ENCODE data around the gene TAS2R4.
"Not testable (repeated sequence)": the region's sequence is repeated elsewhere in the genome, so short reads cannot be mapped to it uniquely, and the experiment has no call there.

Gene TAS2R4

DNA sequence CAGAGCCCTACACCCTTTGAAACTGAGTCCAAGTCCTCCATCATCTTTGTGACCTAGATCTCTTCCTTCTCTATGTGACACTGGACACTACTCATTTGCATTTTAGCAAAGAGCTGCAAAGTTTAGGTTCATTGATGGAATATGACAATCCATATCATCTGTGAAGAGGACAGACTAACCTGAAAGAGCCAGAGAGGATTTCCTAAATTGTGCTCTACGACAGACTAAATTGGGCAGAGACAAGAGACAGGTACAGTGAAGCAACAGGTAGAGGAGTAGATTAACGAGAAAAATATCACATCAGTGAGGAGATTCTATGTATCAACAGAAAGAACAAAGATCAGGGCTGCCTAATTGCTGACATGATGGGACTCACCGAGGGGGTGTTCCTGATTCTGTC, 12.7 kb upstream of the TAS2R4 start, which contains the start of gene TAS2R3:
Gene TAS2R3 (plus strand): TSS at position 301 of the 400 bp plus-strand sequence. CDS start 62 bp downstream, at position 363.
- H3K27ac ChIP-seq (ENCODE audit: low read depth, low read length, poor library complexity, severe bottlenecking) = no peak within 1 kb of the TSS
- H3K9me3 ChIP-seq (ENCODE audit: low read length) = no peaks in the 10 kb centered on the region
- peaks cover 47% of the 10 kb centered on the region for H3K36me3 ChIP-seq (ENCODE audit: insufficient read depth, low read length)
- H3K9me2 ChIP-seq (ENCODE audit: low read depth, low read length) = no peaks in the 10 kb centered on the region
- no peaks in the 10 kb centered on the region for H3F3A ChIP-seq (ENCODE audit: insufficient read depth, low read length)
- no peak within 1 kb of the TSS for H3K9ac ChIP-seq (ENCODE audit: low read length)
- no peak within 1 kb of the TSS for H2AFZ ChIP-seq (ENCODE audit: low read length)
- no peak within 1 kb of the TSS for H3K4me3 ChIP-seq (ENCODE audit: low read depth, low read length, poor library complexity, severe bottlenecking)
- no peak for TF ChIP-seq EZH2 (IDR thresholded peaks at IDR 0.05; ENCODE audit: borderline replicate concordance, low read length)
- TF ChIP-seq, protein P1, sequence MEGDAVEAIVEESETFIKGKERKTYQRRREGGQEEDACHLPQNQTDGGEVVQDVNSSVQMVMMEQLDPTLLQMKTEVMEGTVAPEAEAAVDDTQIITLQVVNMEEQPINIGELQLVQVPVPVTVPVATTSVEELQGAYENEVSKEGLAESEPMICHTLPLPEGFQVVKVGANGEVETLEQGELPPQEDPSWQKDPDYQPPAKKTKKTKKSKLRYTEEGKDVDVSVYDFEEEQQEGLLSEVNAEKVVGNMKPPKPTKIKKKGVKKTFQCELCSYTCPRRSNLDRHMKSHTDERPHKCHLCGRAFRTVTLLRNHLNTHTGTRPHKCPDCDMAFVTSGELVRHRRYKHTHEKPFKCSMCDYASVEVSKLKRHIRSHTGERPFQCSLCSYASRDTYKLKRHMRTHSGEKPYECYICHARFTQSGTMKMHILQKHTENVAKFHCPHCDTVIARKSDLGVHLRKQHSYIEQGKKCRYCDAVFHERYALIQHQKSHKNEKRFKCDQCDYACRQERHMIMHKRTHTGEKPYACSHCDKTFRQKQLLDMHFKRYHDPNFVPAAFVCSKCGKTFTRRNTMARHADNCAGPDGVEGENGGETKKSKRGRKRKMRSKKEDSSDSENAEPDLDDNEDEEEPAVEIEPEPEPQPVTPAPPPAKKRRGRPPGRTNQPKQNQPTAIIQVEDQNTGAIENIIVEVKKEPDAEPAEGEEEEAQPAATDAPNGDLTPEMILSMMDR (IDR thresholded peaks at IDR 0.05; ENCODE audit: low read length) = no peak
- no peaks in the 10 kb centered on the region for H4K20me1 ChIP-seq (ENCODE audit: insufficient read depth, low read length)
- no peak within 1 kb of the TSS for H3K4me2 ChIP-seq (ENCODE audit: low read length)
- H3K4me1 ChIP-seq (ENCODE audit: insufficient read depth, low read length, severe bottlenecking) = no peaks in the 10 kb centered on the region
- no peaks in the 10 kb centered on the region for H3K79me2 ChIP-seq (ENCODE audit: insufficient read depth, low read length)
- no peaks in the 10 kb centered on the region for H3K27me3 ChIP-seq (ENCODE audit: insufficient read depth, low read length)

- H3F3A ChIP-seq (ENCODE audit: insufficient read depth, low read length); H3K4me1 ChIP-seq (ENCODE audit: insufficient read depth, low read length, severe bottlenecking); H3K36me3 ChIP-seq (ENCODE audit: insufficient read depth, low read length); H3K27ac ChIP-seq (ENCODE audit: low read depth, low read length, poor library complexity, severe bottlenecking); H3K4me2 ChIP-seq (ENCODE audit: low read length); H3K9me3 ChIP-seq (ENCODE audit: low read length); H3K9me2 ChIP-seq (ENCODE audit: low read depth, low read length); H4K20me1 ChIP-seq (ENCODE audit: insufficient read depth, low read length); H2AFZ ChIP-seq (ENCODE audit: low read length); H3K9ac ChIP-seq (ENCODE audit: low read length); H3K27me3 ChIP-seq (ENCODE audit: insufficient read depth, low read length); H3K79me2 ChIP-seq (ENCODE audit: insufficient read depth, low read length); H3K4me3 ChIP-seq (ENCODE audit: low read depth, low read length, poor library complexity, severe bottlenecking): not testable (repeated sequence)
Observed at GRCh38 chr7:141770083-141770583, 6.3 kb upstream of the TAS2R4 start.

DNA sequence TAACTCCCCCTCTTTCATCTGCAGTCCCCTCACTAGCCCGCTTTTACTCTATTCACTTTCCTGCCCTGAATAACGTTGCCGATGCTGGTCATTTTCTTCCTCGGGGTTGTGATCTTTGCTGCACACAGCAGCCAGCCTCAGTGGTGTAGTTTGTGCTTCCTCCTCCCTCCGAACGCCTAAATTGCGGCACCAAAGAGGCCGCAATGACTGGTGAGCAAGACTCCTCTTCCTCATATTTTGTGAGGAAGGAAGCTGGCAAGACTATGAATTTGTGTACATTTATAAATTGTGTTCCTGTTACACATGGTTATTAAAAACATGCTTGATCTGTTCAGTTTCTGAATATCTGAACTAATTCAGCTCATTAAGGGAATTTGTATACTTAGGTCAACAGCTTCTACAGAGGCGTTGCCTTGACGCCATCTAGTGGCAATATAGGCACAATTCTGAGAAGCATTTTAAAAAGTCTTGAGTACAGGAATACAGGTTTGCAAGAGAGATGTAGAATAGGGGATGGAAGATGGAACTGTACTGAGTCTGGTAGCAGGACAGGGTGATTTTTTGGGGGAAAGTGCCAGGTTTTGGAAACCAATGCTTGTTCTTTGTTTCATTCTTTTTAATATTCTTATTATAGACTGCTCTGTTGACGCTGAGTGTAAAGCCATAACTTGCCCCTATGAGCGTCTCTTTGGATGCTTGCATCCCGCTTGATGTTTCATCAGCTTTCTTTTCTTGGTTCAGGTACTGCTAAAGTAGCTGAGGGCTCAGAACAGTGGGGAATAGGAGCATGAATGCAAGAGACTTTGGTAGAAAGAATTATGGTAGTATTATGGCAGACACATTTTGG, 9.5 kb downstream of the TAS2R4 start:
- H3F3A ChIP-seq (ENCODE audit: insufficient read depth, low read length) = no peaks in the 10 kb centered on the region
- no peak overlapping the region for H3K4me2 ChIP-seq (ENCODE audit: low read length)

More for the DNA sequence above, 9.5 kb downstream of the TAS2R4 start:
- H3K27ac ChIP-seq (ENCODE audit: low read depth, low read length, poor library complexity, severe bottlenecking) = no peak overlapping the region
- H4K20me1 ChIP-seq (ENCODE audit: insufficient read depth, low read length) = no peaks in the 10 kb centered on the region
- H3K79me2 ChIP-seq (ENCODE audit: insufficient read depth, low read length) = no peaks in the 10 kb centered on the region
- no peaks in the 10 kb centered on the region for H3K4me1 ChIP-seq (ENCODE audit: insufficient read depth, low read length, severe bottlenecking)
- no peaks in the 10 kb centered on the region for H3K27me3 ChIP-seq (ENCODE audit: insufficient read depth, low read length)
- H3K9ac ChIP-seq (ENCODE audit: low read length) = no peak overlapping the region
- TF ChIP-seq EZH2 (IDR thresholded peaks at IDR 0.05; ENCODE audit: borderline replicate concordance, low read length) = no peak
- TF ChIP-seq, protein P1 (IDR thresholded peaks at IDR 0.05; ENCODE audit: low read length) = peak; percentile 98
- no peak overlapping the region for H3K4me3 ChIP-seq (ENCODE audit: low read depth, low read length, poor library complexity, severe bottlenecking)
- no peak overlapping the region for H2AFZ ChIP-seq (ENCODE audit: low read length)
- no peaks in the 10 kb centered on the region for H3K9me2 ChIP-seq (ENCODE audit: low read depth, low read length)
- H3K36me3 ChIP-seq (ENCODE audit: insufficient read depth, low read length) = no peaks in the 10 kb centered on the region
- H3K9me3 ChIP-seq (ENCODE audit: low read length) = no peaks in the 10 kb centered on the region

All from OCI-LY1 (cell line).